B cell (primary cell): ENCODE measurements around the gene TMC6. TPM values are rescaled to one million over a fixed set of nuclear protein-coding genes. Genes with fewer than 3 reads are reported as not detected.

ENCODE experiments used
- ATAC-seq: fragments of 200-7000 bp; cut with Tn5 transposase; one replicate; pipeline ENCODE4 v1.10.0; 2021; ENCODE audit warnings: low read depth, mild to moderate bottlenecking, moderate number of reproducible peaks, moderate library complexity
- CTCF ChIA-PET: fragments of 350-600 bp; sonication (Branson Sonifier 250); formaldehyde crosslinking; loops from one replicate; lab custom pipeline; 2021; ENCODE audit warnings: antibody characterized with exemption, inconsistent platforms; lab: Charles Lee
- POLR2A ChIA-PET: fragments of 350-600 bp; sonication (Branson Sonifier 250); formaldehyde crosslinking; loops from one replicate; lab custom pipeline; 2021; ENCODE audit warnings: antibody characterized with exemption; lab: Charles Lee
- DNase-seq: peaks from one replicate; pipeline ENCODE4 v3.0.0; 2013
- H2AFZ ChIP-seq: 2 replicates; pipeline ENCODE4 v1.6.1; 2012; ENCODE audit warnings: mild to moderate bottlenecking, low read depth, low read length; ENCODE audit not compliant: insufficient read depth, poor library complexity, severe bottlenecking
- H3K27ac ChIP-seq, 2 donors: 1 replicate in 1 of 2; 2 replicates in 1 of 2; pipeline ENCODE4 v1.5.1; 2012 to 2013; ENCODE audit warnings: low read length in 2 of 2, mild to moderate bottlenecking in 2 of 2, moderate library complexity in 1 of 2
- H3K27me3 ChIP-seq, 4 experiments: fragments of 200-600 bp in 1 of 4; sonication (generic) in 1 of 4; replicated peaks in 1 of 4; 1 replicate in 2 of 4; 2 replicates in 2 of 4; pipeline versions ENCODE4 v1.6.1 to v1.7.0; 2013 to 2016; ENCODE audit warnings: low read length in 3 of 4, mild to moderate bottlenecking in 2 of 4, mixed read lengths in 1 of 4, moderate library complexity in 1 of 4; ENCODE audit not compliant: insufficient read depth in 4 of 4, control insufficient read depth in 3 of 4; ENCODE audit errors: control extremely low read depth in 1 of 4
- H3K36me3 ChIP-seq, 2 experiments: replicated peaks in 1 of 2; 1 replicate in 1 of 2; 2 replicates in 1 of 2; pipeline versions ENCODE4 v1.6.1 to v1.7.1; 2013; ENCODE audit warnings: low read length in 1 of 2; ENCODE audit not compliant: insufficient read depth in 2 of 2, control insufficient read depth in 1 of 2; ENCODE audit errors: control extremely low read depth in 1 of 2, extremely low read depth in 1 of 2
- H3K4me1 ChIP-seq, 2 donors: fragments of 200-600 bp in 1 of 2; sonication (generic) in 1 of 2; 1 replicate in 1 of 2; 2 replicates in 1 of 2; pipeline versions ENCODE4 v1.5.1 to v1.6.1; 2013 to 2017; ENCODE audit warnings: low read length in 2 of 2; ENCODE audit not compliant: control insufficient read depth in 2 of 2, insufficient read depth in 2 of 2
- H3K4me2 ChIP-seq: replicated peaks from 2 replicates; pipeline ENCODE3; 2012; ENCODE audit warnings: mild to moderate bottlenecking, low read depth, low read length; ENCODE audit not compliant: poor library complexity, severe bottlenecking
- H3K4me3 ChIP-seq, 5 experiments: fragments of 200-600 bp in 1 of 5; sonication (generic) in 1 of 5; 1 replicate in 3 of 5; 2 replicates in 2 of 5; pipeline versions ENCODE4 v1.5.1 to v1.7.0; 2011 to 2016; ENCODE audit warnings: low read length in 4 of 5, mild to moderate bottlenecking in 4 of 5, low read depth in 2 of 5, control low read depth in 1 of 5, moderate library complexity in 1 of 5; ENCODE audit not compliant: insufficient read depth in 1 of 5; ENCODE audit errors: control extremely low read depth in 1 of 5, extremely low read depth in 1 of 5
- H3K79me2 ChIP-seq: fragments of 200-600 bp; sonication (generic); one replicate; pipeline ENCODE4 v1.6.0; 2016; ENCODE audit warnings: low read length; ENCODE audit not compliant: control insufficient read depth, insufficient read depth
- H3K9ac ChIP-seq: fragments of 200-600 bp; sonication (generic); 2 replicates; pipeline ENCODE4 v1.6.1; 2017; ENCODE audit warnings: mild to moderate bottlenecking, low read length, moderate library complexity
- H3K9me3 ChIP-seq, 3 donors: one replicate each; pipeline versions ENCODE4 v1.6.1 to v1.7.1; 2013; ENCODE audit warnings: low read length in 2 of 3; ENCODE audit not compliant: control insufficient read depth in 2 of 3, insufficient read depth in 1 of 3; ENCODE audit errors: control extremely low read depth in 1 of 3
- H4K20me1 ChIP-seq: 2 replicates; pipeline ENCODE4 v1.6.0; 2012; ENCODE audit warnings: mild to moderate bottlenecking, low read length; ENCODE audit not compliant: insufficient read depth, control insufficient read depth, poor library complexity, severe bottlenecking
- H3K27ac Mint-ChIP-seq: one replicate; pipeline ENCODE4 v1.8.0; 2021; ENCODE audit warnings: mixed read lengths
- H3K27me3 Mint-ChIP-seq: one replicate; pipeline ENCODE4 v1.8.0; 2021; ENCODE audit warnings: mixed read lengths
- H3K4me1 Mint-ChIP-seq: one replicate; pipeline ENCODE4 v1.8.0; 2021; ENCODE audit warnings: mixed read lengths
- H3K4me3 Mint-ChIP-seq: one replicate; pipeline ENCODE4 v1.8.0; 2021; ENCODE audit warnings: mixed read lengths
- H3K9me3 Mint-ChIP-seq: one replicate; pipeline ENCODE4 v1.8.0; 2022; ENCODE audit warnings: mixed read lengths; ENCODE audit not compliant: insufficient read depth
- EZH2 ChIP-seq: IDR thresholded peaks from 2 replicates; pipeline ENCODE4 v1.6.1; 2012; ENCODE audit warnings: borderline replicate concordance, low read depth, mild to moderate bottlenecking, moderate library complexity, low read length; ENCODE audit not compliant: insufficient read depth, poor library complexity, severe bottlenecking
- WGBS: methylation state at CpG from one replicate; pipeline ENCODE4 v1.1.5; 2013; ENCODE audit warnings: missing lambda C conversion rate; ENCODE audit not compliant: insufficient coverage; 5-methylcytosine and 5-hydroxymethylcytosine counted together
- intact Hi-C: fragments of 100-400 bp; cut with micrococcal nuclease; formaldehyde crosslinking; loops from one replicate; pipeline ENCODE4 v1.10.0; 2022
- polyA plus RNA-seq: library from polyadenylated mRNA; depleted of rRNA; stranded (reverse); fragments of >200 nt; gene quantifications from 2 replicates; pipeline ENCODE4 v1.2.3, GENCODE V29; 2012
- total RNA-seq, 2 donors: library from RNA; stranded (reverse); fragments of 120-200 nt in 1 of 2; gene quantifications; 1 replicate in 1 of 2; 2 replicates in 1 of 2; pipeline versions ENCODE4 v1.2.3 to v1.2.4, GENCODE V29; 2013 to 2022
- TF ChIP-seq, protein P1 (sequence below): fragments of 200-600 bp; IDR thresholded peaks from one replicate; pipeline ENCODE4 v1.8.0; 2022; ENCODE audit warnings: antibody characterized with exemption, mild to moderate bottlenecking

The TMC6 gene
- total and polyA plus RNA-seq, 2 donors (not counting 1 experiment from before 2014, with no cell fraction given): 374 to 891 TPM

DNA sequence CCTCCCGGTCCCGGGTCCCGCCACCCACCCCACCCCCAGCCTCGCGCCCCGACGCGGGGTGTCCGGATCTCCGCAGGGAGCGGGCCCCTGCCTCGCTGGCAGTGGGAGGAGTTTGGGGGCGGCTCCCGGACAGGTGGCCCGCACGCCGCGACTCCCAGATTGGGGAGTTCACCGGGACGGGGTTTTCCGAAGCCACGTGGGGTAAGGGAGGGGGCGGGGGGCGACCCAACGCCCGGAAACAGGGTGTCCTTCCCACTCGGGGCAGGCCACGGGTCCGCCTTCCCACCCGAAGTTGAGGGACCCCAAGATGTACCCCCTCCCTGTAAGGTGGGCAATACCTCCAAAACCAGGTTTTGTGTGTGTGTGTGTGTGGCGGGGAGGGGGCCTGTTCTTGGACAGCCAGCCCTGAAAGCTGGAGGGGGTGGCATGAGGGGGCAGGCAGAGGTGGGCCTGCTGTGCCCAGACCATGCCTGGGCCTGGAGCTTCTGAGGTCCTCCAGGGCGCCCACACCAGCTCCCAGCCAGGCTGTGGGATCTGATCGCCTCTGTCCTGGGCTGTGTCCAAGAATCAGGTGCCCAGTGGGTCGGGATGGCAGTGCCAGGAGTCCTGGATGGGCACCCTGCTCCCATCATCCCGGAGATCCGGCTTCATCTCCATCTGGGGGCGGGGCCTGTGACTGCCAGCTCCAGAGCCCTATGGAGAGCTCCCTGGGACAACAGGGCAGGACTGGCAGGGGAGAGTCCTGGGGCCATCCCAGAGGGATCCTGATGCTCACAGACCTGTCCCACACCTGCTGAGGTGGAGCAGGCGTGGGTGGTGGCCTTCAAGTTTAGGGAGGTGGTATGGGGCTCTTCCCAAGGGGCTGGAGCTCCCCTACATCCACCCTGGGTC lies 40.6 kb upstream of the TMC6 start:
- H3K9me3 ChIP-seq: no peaks in the 10 kb centered on the region
- H3K4me1 ChIP-seq: peaks cover 51 to 61% of the 10 kb centered on the region in 2 donors
- Mint-ChIP-seq H3K27me3 (no peaks in the 10 kb centered on the region), H3K4me1 (peaks cover 54% of the 10 kb centered on the region), H3K9me3 (no peaks in the 10 kb centered on the region), H3K4me3 (peak overlapping the region; percentile 83), H3K27ac (peak overlapping the region; percentile 89)
- H3K27ac ChIP-seq: peak overlapping the region; percentile 93 to 97
- intact Hi-C loops: loop anchor here (1.0 to 2.0 kb wide), 4 partner anchors 14 to 36 kb away; partner anchors contain the start of genes AFMID and TK1
- ChIA-PET CTCF (interaction anchor here (0.5 to 19.2 kb wide), 5 partner anchors 21 to 194 kb away, joined by 3 to 357 read pairs (median 5); partner anchors contain the start of genes TMC6 and TMC8), POLR2A (interaction anchor here (0.6 to 19.6 kb wide), 10 partner anchors 12 to 1028 kb away, joined by 3 to 432 read pairs (median 5); partner anchors contain the start of genes SEC14L1, TMC6 and TMC8)
- H3K4me2 ChIP-seq: peak overlapping the region; percentile 97
- H3K9ac ChIP-seq: peak overlapping the region; percentile 90
- peak overlapping the region; percentile 1 to 88 (median 74) for H3K4me3 ChIP-seq
- DNase-seq: peak; percentile 86
- peaks cover 37% of the 10 kb centered on the region for H3K79me2 ChIP-seq
- peaks cover 25% of the 10 kb centered on the region for H4K20me1 ChIP-seq
- no peaks in the 10 kb centered on the region for H3K27me3 ChIP-seq
- peak; percentile 11 for ATAC-seq
- H3K36me3 ChIP-seq: peaks cover 0 to 29% of the 10 kb centered on the region in 2 experiments
- no peak for TF ChIP-seq EZH2
- TF ChIP-seq, protein P1, sequence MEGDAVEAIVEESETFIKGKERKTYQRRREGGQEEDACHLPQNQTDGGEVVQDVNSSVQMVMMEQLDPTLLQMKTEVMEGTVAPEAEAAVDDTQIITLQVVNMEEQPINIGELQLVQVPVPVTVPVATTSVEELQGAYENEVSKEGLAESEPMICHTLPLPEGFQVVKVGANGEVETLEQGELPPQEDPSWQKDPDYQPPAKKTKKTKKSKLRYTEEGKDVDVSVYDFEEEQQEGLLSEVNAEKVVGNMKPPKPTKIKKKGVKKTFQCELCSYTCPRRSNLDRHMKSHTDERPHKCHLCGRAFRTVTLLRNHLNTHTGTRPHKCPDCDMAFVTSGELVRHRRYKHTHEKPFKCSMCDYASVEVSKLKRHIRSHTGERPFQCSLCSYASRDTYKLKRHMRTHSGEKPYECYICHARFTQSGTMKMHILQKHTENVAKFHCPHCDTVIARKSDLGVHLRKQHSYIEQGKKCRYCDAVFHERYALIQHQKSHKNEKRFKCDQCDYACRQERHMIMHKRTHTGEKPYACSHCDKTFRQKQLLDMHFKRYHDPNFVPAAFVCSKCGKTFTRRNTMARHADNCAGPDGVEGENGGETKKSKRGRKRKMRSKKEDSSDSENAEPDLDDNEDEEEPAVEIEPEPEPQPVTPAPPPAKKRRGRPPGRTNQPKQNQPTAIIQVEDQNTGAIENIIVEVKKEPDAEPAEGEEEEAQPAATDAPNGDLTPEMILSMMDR: no peak
- H2AFZ ChIP-seq: no peak overlapping the region
- 10% methylated on average over 25 of the region's 38 CpGs for WGBS
